Amniotic stem cell (primary cell): ENCODE measurements around the gene NAA10.
A peak's percentile ranks its signal among the peaks of the same experiment; 100 is the strongest.

Source experiments
- DNase-seq: peaks from one replicate; lab custom pipeline; 2025; lab: John Stamatoyannopoulos, UW

The NAA10 gene

DNA sequence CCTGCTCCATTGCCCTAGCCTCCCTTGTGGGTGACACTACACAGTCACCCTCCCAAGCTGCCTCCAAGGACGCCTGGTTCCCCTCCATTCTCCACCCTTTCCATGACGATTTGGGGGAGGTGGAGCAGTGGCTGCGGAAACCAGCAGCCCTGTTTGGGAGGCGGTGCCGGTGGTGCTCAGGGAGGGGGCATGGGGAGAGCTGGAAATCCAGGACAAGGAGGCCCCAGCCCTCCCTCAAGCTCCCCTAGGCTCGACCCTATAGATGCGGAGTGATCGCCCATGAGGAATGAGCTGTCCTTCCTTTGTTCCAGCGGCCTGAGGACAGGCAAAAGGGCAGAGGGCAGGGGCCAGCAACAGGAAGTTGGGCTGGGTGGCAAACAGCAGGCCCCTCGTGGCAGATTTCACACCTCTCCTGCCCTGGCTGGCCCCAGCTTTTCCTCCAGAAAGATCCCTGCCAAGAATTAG, 13.2 kb upstream of the NAA10 start:
- no peak for DNase-seq

GRCh38 chrX:153947009-153947769, 12.4 kb upstream of the NAA10 start:
- peak; percentile 3 for DNase-seq

- no peak for DNase-seq
Measured at GRCh38 chrX:153945956-153946943, 11.4 kb upstream of the NAA10 start.

- DNase-seq = no peak
Measured at GRCh38 chrX:153944800-153945150, 9.9 kb upstream of the NAA10 start.

DNA sequence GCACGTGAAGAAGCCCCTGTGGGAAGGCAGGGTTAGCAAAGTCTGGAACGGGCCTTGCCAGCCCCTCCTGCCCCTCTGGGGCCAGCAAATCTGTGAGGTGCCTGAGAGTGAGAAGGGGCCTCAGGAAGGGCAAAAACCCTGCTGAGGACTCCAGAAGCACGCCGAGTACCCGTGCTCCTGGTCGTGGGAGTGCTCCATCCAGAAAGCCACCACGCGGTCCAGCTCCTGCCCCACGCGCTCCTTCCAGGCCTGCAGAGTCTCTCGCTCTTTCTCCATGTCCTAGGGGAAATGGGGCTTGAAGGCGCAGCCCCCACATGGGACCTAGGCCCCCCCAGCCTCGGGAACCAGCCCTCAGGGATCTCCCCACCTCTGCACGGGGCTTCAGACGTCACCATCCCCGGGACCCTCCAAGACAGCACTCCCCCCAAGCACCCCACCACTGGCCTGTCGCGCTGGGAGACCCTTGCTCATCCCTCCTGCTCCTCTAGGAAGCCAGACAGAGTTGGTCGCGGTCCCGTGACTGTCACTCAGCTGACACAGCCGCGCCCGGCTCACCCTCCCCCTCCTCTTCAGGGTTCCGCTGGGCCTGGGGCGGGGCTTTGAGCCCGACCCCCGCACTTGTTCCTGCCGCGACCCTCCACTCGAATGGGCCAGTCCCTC, 9.4 kb upstream of the NAA10 start, which contains the start of gene RENBP:
Gene RENBP, minus strand, starts transcription at position 504 of the 660 bp plus-strand sequence. Its CDS starts 33 bp downstream, at position 471.
- no peak for DNase-seq

DNA sequence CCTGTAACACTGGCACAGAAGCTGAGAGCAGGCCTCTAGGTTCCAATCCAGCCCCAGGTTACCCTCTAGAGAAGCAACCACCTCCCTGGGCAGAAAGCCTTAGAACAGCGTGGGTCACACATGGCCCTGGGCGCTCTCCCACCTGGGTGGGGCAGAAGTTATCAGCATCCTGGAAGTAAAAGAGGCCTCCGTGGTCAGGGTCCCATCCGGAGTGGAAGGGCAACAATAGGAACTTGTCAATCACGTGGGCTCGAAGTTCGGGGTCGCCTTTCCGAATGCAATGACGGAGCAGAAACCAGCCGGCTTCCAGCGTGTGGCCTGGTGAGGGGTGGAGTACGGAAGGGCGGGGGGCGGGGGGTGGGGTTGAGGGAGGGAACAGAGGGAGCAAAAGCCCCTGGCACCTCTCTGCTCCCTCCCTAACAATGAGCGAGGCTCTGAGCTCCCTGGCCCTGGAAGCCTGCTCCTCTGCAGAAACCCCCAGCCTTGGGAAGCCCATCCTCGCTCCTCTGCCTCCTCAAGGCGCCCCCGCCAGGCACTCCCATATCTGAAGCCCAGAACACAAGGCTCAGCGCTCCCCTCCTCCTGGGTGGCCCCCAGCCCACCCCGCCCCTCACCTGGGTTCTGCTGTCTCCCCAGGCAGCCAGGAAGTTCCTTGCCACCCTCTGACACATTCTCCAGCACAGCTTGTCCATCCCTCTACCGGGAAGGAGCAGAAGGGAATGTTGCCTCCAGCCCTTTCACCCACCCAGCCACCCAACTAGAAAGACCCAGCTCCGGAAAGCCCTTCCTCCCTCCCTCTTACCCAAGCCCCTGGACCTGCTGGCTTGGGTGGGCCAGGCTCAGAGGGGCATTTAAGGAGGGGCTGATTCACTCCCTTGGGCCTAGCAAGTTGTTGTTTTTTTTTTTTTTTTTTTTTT, 6.8 kb upstream of the NAA10 start:
- DNase-seq = no peak

DNA sequence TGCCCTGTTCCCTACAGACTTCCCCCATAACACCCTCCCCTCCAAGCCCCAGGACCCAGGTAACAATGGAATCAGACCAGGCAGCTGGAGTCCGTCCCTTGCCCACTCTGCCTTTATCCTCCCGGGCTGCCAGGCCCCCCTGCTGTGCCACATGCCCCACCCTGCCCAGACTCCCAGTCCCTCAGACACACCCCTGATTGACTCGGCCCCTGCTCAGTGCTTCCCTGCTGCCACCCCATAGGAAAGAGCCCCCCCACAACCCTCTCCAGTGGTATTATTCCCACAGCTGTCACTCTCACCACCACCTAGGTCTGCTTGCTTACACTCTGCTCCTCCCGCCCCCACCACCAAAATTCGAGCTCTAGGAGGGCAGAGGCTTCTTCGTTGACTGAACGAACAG, 4.7 kb upstream of the NAA10 start:
- no peak for DNase-seq

GRCh38 chrX:153938226-153938786, 3.5 kb upstream of the NAA10 start:
- DNase-seq = no peak

GRCh38 chrX:153937056-153937455, 2.2 kb upstream of the NAA10 start:
- DNase-seq = no peak

GRCh38 chrX:153935326-153935851, 552 bp upstream of the NAA10 start:
- no peak for DNase-seq

GRCh38 chrX:153934148-153934761, 582 bp downstream of the NAA10 start:
- DNase-seq = no peak

DNA sequence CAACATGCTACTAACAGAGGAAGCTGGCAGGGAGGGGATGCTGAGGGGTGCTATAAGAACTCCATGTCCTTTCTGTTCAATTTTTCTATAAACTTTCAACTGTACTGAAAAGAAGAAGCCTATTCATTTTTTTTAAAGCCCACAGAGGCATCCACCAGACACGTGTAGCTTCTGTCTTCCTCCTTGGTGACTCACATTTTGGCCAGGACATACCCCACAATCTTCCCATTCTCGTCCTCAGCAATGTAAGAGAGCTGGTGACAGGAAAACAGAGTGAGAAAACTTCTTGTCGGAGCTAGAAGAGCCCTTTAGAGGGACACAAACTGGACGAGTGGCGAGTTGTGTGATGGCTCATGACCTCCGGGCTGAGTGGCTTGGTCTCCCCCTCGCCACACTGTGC, 1.1 kb downstream of the NAA10 start:
- no peak for DNase-seq

DNA sequence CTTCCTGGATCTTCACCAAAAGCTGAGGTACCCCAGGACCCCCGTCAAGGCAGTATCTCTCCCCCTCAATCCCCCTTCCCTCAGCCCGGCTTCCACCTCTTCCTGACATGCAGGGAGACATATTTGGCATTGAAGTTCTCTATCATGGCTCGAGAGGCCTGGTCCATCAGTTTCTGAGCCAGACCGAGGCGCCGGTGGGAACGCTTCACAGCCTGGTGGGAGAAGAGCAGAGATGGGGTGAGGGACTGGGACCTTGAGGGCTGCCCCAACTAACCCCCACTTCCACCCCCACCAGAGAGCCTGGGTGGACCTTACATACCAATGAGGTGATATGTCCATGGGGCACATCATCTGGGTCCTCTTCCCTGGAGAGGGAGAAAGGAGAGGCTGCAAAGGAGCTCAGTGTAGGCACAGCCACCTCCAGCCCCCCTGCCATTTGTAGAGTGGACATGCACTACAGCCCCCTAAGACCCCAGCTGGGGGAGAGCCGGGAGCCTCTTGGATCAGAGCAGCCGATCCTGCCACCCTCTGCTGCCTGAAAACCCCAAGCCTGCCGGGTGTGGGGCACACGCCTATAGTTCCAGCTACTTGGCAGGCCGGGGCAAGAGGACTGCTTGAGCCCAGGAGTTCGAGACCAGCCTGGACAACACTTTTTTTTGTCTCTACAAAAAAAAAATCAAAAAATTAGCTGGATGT, 2.5 kb downstream of the NAA10 start:
- DNase-seq = no peak

GRCh38 chrX:153931748-153932147, 3.1 kb downstream of the NAA10 start:
- no peak for DNase-seq

GRCh38 chrX:153931151-153931550, 3.7 kb downstream of the NAA10 start:
- DNase-seq = no peak

GRCh38 chrX:153930011-153930910, 4.6 kb downstream of the NAA10 start:
- DNase-seq = no peak

DNA sequence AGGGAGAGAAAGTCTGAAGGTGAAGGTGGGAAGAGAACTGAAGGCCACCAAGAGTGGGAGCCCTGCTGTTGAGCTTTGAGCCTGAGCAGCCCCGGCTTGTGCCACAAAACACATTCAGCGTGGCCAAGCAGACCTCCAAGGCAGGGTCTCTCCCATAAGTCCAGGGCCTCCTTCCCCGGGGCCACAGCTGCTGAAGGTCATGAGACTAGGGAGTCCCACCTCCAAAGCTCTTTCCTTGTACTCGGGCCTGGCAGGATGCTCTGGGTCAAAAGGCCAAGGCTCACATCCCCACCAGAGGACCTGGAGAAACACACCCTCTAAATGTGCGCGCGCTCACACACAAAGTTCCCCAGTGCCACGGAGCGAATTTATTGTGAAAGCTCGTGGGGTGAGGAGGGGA, 5.3 kb downstream of the NAA10 start:
- DNase-seq = no peak

DNA sequence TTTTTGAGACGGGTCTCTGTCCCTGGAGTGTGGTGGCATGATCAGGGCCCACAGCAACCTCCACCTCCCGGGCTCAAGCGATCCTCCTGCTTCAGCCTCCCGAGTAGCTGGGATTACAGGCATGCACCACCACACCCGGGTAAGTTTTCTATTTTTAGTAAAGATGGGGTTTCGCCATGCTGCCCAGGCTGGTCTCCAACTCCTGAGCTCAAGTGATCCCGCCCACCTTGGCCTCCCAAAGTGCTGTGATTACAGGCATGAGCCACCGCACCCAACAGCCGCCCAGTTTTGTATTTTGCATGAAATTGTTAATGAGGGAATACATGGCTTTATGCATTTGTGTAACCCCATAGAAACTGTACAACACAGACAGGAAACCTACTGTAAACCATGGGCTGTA, 6.0 kb downstream of the NAA10 start:
- DNase-seq = no peak
